Measurements from ENCODE around the gene KCNJ5.

Gene KCNJ5

DNA sequence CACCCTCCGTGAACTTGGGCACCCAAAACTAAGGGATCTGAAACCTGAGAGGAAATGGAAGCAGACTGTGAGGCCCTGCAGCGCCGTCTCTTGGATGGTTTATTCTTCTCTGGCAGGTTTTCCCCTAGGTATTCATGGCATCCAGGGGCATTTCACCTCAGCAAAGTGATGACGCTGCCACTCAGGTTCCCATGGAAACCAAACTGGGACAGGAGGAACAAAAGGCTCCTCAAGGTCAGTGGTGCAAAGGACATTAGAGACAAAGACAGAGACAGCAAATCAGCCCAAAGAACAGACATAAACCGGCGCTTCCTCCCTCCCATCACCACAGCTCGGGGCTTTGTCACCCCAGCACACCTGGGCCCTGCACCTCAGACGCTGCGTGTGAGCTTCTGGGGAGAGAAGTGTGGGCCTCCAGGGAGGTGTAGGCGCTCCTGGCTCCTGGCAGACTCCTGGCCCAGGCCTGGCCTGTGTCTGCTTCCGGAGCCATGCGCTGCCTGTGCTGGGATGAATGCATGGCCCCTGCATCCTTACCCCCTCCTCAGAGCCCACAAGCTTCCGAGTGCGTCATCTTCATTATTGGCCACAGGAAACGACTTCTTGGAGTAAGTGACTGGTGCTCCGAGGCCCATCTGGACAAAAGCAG lies 45.6 kb downstream of the KCNJ5 start:
- DNase-seq = peak; percentile 77

DNA sequence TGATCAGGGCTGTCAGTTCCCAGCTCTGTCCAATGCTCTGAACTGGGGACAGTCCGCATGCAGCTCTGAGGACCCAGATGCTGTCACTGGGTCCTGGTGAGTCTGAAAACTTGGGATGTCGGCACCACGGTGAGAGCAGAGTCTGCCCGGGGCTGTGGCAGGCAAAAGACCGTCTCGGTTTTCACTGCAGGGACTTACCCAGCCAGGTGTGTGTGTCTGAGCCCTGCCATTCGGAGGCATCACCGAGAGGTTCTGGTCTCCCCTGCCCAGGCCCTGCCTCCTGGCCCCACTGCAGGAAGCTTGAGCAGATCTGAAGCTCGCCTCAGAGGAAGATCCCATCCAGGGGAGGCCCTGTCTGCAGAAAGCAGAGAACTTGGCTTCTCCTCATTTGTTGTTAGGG lies 46.3 kb downstream of the KCNJ5 start:
- DNase-seq = peak; percentile 32

DNA sequence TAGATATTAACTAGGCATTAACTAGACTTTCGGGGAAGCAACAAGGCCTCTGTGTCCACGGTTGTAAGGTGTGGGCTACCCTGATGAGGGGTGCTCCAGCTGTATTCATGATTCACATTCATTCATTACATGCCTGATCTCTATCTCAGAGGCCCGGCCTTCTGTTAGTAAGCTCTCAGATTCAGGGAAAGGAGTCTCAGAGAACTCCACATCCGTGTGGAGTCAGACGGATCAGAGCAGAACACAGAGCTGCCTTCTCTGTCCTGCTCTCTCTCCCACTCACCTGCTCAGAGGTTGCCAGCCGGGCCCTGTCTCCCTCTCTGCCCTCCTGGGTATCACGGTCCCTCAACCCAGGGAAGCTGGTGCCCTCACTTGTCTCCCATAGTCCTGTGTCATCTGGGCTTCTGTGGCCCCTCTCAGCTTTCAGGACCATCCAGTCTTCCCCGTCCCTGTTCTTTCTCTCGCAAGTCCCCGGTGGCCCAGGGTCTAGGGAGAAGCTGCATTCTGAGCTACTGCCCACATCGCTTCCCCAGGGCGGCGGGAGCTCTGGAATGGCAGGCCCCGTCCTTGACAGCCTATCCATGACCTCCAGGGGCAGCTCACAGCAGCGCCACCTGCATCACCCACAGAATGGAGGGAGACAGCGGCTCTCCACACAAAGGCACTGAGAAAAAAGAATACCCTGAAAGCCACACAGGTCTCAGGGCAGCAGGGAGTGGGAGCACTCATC lies 47.2 kb downstream of the KCNJ5 start:
- DNase-seq = no peak

DNA sequence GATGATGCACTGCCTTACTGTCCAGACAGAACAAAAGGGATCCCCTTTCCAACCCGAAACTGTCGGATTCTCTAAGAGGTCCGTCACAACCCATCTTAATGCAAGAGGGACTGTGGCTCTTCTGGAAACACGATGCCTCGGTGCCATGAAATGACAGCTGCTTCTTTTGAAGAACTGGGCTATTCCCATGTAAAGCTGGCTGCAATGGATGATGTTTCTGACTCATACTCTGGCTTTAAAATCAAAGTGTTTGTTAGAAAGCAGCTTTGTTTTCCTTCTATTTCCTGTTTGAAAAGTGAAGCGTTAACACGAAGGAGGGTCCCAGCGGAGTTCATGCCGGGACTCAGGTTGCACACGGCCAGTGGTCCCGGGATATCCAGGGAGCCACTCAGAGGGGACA lies 48.4 kb downstream of the KCNJ5 start:
- no peak for DNase-seq

DNA sequence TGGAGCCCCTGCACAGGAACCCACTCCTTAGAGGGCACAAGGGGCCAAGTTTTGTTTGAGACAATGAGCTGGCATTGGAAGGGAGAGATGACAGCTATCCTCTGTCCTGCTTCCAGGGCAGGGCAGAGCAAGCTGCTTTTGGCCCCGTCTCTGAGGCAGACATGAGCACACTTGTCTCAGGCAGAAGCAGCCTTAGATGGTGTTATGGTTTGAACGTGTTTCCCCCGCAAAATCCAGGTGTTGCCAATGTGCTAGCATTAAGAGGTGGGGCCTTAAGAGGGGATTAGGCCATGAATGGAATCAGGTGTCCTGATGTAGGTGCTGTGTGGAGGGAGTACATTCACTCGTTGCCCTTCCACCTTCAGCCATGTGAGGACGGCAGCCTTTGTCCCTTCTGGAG lies 49.0 kb downstream of the KCNJ5 start:
- no peak for DNase-seq

DNA sequence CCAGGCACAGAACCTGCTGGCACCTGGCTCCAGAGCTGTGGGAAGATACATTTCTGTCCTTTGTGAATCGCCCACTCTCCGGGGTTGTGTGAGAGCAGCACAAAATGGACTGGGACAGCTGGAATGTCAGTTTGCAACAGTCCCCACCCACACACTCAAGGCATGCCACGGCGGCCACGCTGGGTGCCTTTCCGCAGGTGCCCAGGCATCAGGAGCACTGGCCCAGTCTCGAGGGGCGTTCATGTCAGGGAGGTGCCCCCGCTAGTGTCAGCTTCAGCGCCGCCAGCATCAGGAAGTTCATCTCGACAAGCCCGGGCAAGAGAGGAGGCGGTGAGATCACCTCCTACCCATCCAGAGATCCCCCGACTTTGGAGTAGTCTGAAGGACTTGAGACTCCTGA lies 49.4 kb downstream of the KCNJ5 start:
- no peak for DNase-seq

DNA sequence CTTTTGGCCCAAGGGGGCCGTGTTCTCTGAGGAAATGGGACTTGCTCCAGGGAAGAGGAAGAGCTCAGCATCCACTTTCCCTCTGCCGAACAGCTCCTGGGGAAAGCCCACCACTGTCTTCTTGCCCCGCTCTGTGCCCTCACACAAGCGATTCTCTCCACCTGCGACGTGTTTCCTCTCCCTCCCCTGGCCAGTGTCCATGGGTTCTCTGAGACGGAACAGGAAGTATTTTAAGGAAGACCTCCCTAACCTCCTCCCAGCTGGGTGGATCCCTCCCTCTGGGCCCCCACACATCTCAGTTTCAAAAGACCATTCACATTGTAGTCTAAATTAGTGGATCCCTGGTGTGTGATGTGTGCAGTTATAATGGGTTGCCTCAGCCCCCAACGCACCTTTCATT lies 50.0 kb downstream of the KCNJ5 start:
- no peak for DNase-seq

DNA sequence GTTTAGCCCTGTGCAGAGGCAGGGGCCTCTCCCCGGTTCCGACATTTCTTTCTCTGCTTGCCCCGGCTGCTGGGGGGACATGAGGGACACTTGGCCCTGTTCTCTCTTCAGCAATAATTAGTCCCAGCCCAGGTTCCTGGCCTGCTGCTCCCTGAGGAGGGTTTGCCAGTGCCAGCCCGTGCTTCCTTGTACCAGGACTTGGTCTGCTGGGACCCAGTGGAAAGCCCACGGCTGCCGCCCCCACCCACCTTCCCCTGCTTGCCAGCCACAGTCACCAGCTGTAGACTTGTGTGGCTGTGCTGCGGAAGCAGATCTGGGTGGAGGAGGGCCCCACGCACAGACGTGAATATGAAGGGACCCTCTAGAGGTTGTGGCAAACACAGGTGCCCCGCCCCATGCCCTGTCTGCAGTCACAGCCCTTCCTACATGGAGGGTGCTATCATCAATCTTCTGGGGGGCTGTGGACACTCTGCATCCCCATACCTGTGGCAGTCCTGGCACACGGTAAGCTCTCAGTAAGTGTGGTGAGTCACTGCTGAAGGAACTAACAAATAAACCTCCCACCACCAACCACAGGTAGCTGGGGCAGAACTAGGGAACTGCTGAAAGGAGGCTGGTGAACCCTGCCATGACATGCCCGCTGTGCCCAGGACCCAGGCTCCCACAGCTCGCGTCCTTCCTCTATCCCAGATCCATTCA lies 50.6 kb downstream of the KCNJ5 start:
- DNase-seq = no peak

DNA sequence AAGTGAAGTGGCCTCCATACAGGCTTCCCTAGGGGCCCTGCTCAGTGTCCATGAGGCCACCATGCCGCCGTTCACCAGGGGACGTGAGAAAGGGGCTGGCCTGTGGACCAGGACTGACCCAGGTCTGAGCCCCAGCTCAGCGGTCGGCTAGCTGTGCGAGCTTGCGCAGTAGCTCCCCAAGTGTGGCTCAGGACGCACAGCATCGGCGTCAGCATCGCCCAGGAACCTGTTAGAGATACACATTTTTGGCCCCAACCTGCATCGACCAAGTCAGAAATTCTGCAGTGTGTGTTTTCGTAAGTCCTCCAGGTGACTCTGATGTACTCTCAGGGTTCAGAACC lies 51.1 kb downstream of the KCNJ5 start:
- no peak for DNase-seq

DNA sequence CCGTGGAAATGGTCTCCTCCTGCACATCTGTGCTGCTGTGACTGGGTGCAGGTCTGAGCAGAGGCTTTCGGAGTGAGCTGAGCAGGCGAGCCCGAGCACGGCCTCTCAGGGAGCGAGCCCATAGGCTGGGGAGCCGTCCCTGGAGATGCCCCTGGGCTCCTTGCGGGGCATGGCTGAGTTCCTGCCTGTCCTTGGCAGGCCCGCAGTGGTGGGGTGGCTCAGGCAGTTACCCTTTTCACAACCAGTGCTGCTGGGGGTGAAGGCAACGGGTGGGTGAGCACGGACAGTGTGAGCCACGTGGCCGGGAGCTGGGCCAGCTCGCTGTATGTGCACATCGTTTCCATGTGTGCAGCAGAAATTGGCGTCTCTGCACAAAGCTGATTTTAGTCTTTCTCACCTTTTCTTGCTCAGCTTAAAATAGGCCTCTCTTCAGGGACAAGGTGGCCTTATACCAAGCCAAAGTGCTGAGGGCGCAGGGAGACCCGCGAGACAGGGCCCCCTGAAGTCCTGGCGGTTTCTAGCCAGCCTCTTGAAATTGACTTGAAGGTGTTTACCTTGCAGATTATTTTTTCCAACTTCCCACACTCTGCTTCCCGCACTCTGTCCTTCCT lies 51.8 kb downstream of the KCNJ5 start, which contains the start of gene TP53AIP1:
TP53AIP1 (minus strand) TSS at position 55 of the 611 bp plus-strand sequence. CDS start 5,053 bp downstream, outside the sequence.
- DNase-seq = no peak

DNA sequence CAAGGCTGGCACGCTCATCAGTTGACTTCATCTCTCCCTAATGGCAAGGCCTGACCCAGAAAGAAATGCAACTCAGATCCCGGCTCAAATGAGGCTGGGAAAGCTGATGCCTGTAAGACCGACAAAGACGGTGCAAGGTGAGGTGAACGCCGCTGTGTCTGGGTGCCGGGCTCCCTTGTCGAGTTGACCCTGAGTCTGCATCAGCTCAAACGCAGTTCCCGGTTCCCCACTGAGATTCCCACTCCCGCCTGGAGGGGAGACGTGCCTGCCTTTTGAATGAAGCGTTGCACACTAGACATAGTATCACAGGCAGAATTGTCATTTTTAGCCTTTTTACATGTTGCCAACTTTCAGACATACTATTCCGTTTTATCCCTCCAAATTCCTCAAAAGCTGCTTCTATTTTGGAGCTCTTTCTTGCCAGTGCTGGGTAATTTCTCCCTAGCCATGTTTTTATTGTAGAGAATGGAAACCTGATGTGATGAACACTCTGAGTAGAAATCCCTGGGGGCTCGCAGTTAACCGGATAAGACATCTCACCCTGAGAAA lies 52.3 kb downstream of the KCNJ5 start:
- no peak for DNase-seq

DNA sequence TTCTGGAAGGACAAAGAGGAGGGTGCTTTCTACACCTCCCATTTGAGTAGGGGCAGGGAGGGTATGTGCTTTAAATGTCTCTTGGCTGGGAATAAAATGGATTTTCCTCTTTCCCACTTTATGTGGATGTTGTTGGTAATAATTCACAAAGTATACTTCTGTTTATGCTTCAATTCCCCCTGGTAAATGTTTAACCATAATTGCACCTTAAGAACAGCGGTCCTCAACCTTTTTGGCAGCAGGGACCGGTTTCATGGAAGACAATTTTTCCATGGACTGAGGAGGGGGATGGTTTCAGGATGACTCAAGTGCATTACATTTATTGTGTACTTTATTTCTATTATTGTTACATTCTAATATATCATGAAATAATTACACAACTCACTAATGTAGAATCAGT lies 55.5 kb downstream of the KCNJ5 start:
- no peak for DNase-seq

DNA sequence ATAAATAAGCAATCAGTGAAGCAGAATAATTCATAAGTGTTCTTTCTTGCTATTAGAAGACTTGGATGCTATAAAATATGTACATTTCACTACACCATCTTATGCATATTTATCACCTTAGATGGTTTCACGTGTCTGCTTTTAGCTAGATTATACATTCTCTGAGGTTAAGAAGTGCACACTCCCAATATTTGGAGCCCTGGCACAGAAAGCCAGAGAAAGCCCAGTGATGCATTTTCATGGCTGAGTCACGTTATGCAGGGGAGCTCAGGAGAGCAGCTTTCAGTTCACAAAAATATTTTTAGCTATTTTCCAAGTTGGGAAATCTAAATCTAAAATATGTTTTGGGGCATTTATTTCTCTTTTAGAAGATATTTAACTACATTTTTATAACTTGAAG lies 56.6 kb downstream of the KCNJ5 start:
- DNase-seq = no peak

DNA sequence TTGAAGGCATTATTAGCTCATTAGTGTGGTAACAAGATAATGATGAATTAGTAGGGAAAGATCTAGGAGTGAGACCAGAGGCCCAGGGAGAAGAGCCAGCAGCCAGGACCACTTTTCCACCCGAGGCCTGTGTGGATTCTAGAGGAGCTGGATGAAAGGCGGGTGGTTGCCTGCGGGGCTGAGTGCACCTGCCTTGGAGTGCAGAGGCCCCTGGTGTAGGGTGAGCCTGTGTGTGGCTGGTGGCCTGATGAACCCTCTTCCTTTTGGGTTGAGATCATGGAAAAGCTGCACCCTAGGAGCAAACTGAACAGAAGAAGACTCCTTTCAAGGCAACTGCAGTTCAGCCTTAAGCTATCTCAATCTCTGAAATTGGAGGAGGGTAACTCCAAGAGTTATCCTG lies 57.4 kb downstream of the KCNJ5 start:
- no peak for DNase-seq

DNA sequence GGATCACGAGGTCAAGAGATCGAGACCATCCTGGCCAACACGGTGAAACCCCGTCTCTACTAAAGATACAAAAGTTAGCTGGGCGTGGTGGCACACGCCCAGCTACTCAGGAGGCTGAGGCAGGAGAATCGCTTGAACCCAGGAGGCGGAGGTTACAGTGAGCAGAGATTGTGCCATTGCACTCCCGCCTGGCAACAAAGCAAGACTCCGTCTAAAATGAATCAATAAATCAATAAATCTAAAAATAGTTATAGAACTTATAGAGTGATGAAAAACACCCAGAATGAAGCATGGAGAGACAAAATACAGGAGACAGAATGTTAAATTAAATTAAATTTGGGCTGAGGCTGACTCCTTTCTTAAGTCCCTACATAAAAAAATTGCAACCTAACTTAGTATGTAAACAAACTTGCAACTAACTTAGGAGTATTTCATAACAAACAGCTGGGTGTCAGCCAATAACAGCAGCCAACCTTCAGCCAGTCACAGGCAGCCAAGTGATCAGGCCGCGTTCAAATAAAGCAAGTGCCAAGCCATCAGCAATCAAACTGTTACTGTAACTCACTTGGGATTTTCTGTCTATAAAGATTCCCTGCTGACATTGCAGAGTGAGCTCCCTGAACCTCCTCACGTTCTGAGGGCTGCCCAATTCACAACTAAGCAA lies 58.8 kb downstream of the KCNJ5 start:
- DNase-seq = no peak

DNA sequence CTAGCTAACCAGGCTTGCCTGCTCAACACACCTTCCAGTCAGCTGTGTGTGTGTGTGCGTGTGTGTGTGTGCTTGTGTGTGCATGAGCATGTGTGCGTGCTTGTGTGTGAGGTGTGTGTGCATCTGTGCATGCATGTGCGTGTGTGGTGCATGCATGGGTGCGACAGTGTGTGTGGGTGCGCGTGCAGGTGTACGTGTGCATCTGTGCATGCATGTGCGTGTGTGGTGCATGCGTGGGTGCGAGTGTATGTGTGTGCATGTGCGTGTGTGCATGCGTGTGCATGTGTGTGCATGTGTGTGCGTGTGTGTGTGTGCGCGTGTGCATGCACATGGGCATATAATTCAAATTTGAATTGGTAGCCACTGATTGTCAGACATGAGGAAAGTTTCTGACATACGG lies 62.0 kb downstream of the KCNJ5 start:
- DNase-seq = no peak

DNA sequence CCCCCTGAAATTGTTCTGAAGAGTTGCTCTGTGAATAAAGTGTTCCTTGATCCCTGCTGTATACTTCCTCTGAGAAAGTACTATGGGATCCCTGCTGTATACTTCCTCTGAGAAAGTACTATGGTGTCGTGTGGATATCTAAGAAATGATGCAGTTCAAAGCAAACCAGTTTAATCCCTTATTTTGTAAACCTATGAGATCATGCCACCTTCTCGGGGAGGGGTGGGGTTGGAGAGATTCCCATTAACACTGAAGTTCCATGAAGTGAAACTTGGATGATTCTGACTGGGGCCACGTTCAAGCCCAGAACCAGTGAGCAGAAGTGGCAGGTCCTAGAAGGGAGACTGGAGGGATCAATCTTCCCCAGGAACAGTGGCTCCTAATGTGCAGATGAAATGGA lies 64.5 kb downstream of the KCNJ5 start:
- DNase-seq = no peak

DNA sequence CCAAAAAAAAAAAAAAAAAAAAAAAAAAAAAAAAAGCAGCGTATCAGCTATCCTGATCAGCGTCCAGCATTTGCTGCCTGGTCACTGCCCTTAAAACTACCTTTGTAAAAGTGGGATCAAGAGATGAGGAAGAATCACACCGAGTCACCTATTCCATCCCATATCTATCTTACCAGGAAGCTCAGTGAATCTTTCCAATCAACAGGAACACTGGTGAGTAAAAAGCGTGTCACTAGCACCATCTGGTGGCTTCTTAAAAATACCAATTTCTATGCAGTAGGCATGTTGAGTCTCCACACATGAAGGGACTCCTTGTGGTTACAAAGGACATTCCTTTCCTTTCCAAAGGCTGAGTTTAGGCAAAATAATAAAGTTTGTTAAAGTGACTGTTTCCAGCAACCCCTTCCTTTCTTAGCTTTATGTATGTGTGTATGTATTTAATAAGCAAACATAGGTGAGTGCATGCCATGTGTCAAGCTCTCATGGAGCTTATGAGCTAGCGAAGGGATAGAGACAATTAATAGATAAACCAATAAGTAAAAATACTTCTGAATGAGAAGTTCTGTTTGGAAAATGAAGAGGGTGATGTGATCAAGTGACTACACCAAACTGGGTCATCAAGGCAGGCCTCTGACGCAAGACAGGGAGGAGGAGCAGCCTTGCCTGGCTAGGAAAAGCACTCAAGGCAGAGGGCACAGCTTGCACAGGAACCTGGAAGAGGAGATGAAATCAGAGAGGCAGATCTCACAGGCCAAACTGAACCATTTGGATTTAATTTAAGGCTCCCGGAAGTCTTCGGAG lies 65.4 kb downstream of the KCNJ5 start:
- DNase-seq = peak; percentile 64

DNA sequence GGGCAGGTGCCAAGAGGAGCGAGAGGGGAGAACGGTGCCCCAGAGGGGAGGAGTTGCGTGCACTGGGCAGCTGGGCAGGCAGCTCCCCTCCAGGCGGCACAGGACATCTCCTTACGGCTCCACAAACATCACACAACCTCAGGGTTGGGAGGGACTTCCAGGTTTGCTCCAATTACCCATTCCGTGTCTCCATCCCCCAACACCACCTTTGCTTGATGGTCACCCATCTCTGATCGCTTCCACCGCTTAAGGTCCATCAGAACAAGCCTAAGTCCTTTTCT lies 66.0 kb downstream of the KCNJ5 start:
- no peak for DNase-seq

DNA sequence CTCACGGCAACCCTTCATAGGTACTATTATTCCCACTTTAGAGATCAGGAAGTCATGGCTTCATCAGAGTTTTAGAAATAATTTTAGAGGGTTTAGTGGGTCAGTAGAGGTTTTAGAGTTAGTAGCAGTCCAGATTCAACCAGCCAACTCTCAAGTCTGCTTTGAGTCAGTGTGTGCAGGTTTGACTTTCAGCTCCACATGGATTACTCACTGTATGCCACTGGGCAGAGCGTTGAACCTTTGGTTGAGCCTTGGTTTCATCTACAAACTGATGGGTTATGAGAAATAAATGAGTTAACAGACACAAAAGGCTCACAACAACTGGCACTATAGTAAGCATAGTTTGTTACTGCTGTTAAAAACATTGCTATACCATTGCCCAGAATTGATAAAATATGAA lies 70.5 kb downstream of the KCNJ5 start:
- no peak for DNase-seq

DNA sequence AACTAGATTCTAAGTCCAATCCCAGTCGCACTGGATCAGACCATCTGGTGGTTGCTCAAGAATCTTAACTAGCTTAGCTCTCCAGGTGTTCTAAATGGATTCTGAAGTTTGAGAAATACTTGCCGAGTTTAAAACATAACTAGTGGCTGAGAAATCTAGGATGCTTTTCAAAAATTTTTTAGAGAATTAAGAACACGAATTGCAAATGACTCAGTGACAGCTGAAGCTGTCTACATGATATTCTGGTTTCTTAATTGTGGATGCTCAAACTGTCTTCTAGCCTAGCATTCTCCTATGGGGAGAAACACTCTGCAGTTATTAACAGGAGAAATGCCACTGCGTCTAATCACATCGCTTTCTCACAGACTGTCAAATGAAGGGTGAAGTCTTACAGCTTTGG lies 71.7 kb downstream of the KCNJ5 start:
- no peak for DNase-seq

DNA sequence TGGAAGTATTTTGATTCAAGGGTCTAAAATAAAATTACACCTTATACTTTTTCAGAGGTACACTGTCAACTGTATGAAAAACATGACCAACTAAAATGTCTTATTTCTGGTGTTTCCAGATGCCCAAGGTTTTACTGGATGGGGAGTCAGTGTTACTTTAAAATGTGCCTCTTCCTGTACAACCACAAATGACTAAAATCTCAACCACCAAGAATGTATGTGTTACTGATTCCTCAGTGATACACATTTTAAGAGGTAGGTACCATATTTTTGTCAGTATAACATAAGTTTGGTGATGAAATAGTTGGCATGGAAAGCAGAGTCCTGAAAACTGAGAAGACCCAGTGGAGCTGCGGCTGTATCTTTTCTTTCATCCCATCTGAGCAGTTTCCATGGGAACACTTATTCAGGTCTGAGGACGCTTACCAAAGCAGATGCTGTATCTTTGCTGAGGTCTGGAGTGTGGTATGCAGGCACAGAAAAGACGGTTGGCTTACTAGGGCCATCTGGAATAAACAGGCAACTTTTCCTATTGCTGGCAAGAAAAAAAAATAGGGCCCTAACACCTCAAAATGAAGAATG lies 72.7 kb downstream of the KCNJ5 start:
- DNase-seq = no peak

Measured in NCI-H1436 (cell line).